Globus pallidus (tissue), 1 donor: ENCODE measurements around the gene POU6F2.

Experiments used
- DNase-seq: peaks from one replicate; pipeline ENCODE4 v3.0.0-alpha.2; 2015; ENCODE audit warnings: low spot score

Gene POU6F2

DNA sequence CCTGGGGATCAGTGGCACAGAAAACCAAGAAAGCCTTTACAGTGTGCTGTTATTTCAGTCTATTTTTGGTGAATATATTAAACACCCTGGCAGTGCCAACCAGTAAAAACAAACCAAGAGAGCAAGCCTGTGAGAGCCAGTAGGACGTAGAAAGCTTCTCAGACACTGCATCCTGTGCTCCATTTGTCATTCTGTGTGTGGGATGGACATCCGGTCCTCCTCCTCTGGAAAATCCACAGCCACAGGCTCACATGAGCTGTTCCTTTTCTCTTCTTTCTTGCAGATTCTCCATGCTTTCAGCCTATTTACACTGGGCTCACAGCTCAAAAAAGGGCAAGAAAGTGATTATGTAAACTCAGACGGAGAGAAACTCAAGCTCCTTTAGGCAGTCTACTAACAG is 468.8 kb downstream of the POU6F2 start:
- DNase-seq, result no peak

DNA sequence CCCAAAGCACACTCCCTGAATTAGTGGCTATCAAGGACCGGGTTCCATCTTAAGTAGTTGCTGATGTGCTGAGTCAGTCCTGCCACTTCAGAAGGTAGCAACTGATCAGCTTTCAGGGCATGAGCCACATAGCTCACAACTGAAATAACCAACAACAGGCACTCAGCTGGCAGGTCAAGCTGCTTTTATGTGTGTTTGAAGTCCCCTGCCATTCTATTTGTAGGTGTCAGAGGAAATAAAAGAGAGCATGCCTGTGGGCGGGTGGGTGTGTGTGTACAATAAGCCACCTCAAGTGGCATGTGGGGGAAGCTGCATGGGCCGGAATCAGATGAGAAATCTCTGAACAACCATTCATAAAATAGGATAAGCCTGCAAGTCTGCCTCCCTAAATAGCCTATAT is 474.2 kb downstream of the POU6F2 start:
- no peak for DNase-seq

GRCh38 chr7:39453743-39454355 is 476.1 kb downstream of the POU6F2 start:
- DNase-seq, result peak; percentile 3

- no peak for DNase-seq
Measured at GRCh38 chr7:39458061-39458745, 480.5 kb downstream of the POU6F2 start.

- DNase-seq, result no peak
Measured at GRCh38 chr7:39459636-39460035, 481.9 kb downstream of the POU6F2 start.

GRCh38 chr7:39460486-39460885 is 482.8 kb downstream of the POU6F2 start:
- DNase-seq, result no peak

DNA sequence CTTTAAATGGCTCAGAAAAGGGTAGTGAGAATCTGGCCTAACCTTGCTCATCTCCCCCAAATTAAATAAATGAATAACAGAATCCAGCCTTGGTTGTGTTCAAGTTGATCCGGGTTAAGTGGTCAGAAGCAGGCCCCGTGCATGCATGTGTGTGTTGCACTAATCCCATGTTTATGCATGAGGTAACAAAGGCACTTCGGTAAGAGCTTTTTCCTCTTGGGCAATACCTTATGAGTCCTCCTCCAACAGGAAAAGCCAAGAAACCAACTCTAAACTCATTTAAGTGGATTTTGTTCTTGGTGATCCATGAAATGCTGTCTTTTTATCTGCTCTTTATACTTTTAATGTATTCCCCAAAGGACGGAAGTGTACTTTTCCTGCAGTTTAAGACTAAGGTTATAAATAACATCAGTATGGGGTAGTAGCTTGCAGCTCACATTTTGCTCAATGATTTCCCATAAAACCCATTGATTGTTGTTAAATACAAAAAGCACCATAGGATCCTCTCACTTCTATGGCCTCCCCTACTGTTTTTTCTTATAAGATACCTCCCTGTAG is 483.6 kb downstream of the POU6F2 start:
- DNase-seq, result no peak

- no peak for DNase-seq
Measured at GRCh38 chr7:39463252-39463651, 485.5 kb downstream of the POU6F2 start.

- no peak for DNase-seq
Measured at GRCh38 chr7:39464350-39465054, 486.8 kb downstream of the POU6F2 start.

- DNase-seq, result peak; percentile 12
Measured at GRCh38 chr7:39465055-39465929, 487.6 kb downstream of the POU6F2 start.

DNA sequence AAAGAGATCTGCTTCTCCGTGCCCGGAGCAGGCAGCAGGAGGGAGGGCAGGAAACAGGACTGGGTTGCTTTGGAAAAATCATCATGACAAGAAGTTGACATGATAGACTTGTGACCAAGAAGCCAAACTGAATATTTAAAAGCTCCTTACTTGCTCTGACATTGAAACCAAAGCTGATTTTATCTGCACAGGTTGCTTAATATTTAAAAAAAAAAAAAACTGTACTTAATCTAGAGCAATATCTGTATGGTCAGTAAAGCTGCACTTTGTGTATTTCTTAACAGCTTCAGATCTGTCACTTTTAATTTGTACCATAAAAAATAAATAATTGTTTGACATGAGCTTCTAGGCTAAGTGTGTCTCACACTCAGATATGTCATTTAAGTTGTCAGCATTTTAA is 490.6 kb downstream of the POU6F2 start:
- DNase-seq, result no peak

GRCh38 chr7:39468808-39469374 is 491.2 kb downstream of the POU6F2 start:
- DNase-seq, result no peak

DNA sequence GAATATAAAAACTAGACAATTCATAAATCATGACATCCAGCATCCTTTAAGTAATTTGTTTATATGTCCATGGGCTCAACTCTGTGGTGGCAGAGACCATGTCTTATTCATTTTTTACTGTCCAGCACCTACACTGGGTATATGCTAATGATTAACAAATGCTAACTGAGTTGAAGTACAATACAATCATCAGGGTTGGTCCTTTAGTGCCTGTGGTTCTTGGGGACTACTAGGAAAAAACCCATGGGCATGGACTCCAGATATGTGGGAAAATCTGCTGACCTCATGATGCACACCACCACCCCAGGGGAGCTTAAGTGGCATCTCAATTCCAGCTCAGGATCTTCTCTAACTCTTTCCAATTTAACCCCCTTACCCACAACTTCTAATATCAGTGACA is 503.2 kb downstream of the POU6F2 start:
- no peak for DNase-seq

GRCh38 chr7:39488467-39489393 is 511.0 kb downstream of the POU6F2 start:
- DNase-seq, result no peak

GRCh38 chr7:39490296-39490695 is 512.6 kb downstream of the POU6F2 start:
- DNase-seq, result no peak

- no peak for DNase-seq
Measured at GRCh38 chr7:39493934-39494333, 516.2 kb downstream of the POU6F2 start.

GRCh38 chr7:39501358-39501757 is 523.6 kb downstream of the POU6F2 start:
- no peak for DNase-seq

- DNase-seq, result no peak
Measured at GRCh38 chr7:39504963-39505362, 527.3 kb downstream of the POU6F2 start.

- DNase-seq, result no peak
Measured at GRCh38 chr7:39507866-39508551, 530.3 kb downstream of the POU6F2 start.

DNA sequence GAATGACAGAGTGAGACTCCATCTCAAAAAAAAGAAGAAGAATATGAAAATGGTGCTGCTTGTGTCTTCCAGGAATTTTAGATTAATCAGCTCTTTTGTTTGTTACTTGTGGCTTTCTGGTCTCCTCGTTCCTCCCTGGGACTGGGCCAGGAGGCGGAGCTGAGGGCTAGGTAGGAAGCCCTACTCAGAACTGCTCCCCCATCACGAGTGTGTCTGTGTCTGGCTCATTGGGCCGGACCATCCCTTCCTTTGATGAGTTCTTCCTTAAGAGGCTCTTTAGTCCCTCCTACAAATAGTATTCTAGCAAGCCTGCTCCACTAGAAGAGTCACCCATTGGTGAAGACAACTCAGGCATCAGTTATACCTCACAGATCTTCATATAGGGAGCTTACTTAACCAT is 531.7 kb downstream of the POU6F2 start:
- no peak for DNase-seq
